ENCODE measurements around the gene GLE1. TPM values are rescaled to one million over a fixed set of nuclear protein-coding genes. Genes with fewer than 3 reads are reported as not detected.

GLE1 gene
- total RNA-seq, 1 donor from 2014 or later, result 28.0 TPM

- DNase-seq (ENCODE audit: low read depth, low spot score), result no peak
- no peaks in the 10 kb centered on the region for H3K4me1 Mint-ChIP-seq
- H3K27ac Mint-ChIP-seq (ENCODE audit: unreplicated experiment), result no peak overlapping the region
- no peak for TF ChIP-seq CTCF (conservative IDR thresholded peaks at IDR 0.05)
- peaks cover 28% of the 10 kb centered on the region for H3K36me3 Mint-ChIP-seq (ENCODE audit: low read depth)
- no peaks in the 10 kb centered on the region for H3K27me3 Mint-ChIP-seq (ENCODE audit: low read depth)
- H3K9me3 Mint-ChIP-seq, result no peaks in the 10 kb centered on the region
- no peak overlapping the region for H3K4me3 Mint-ChIP-seq
These were observed 18.3 kb upstream of the GLE1 start for GRCh38 chr9:128486201-128486600.

GRCh38 chr9:128493424-128493823 is 11.1 kb upstream of the GLE1 start:
- no peak overlapping the region for H3K27ac Mint-ChIP-seq (ENCODE audit: unreplicated experiment)
- H3K36me3 Mint-ChIP-seq (ENCODE audit: low read depth), result peaks cover 14% of the 10 kb centered on the region
- DNase-seq (ENCODE audit: low read depth, low spot score), result no peak
- no peak for TF ChIP-seq CTCF (conservative IDR thresholded peaks at IDR 0.05)
- H3K4me3 Mint-ChIP-seq, result no peak overlapping the region
- no peaks in the 10 kb centered on the region for H3K27me3 Mint-ChIP-seq (ENCODE audit: low read depth)
- no peaks in the 10 kb centered on the region for H3K9me3 Mint-ChIP-seq
- H3K4me1 Mint-ChIP-seq, result no peaks in the 10 kb centered on the region

DNA sequence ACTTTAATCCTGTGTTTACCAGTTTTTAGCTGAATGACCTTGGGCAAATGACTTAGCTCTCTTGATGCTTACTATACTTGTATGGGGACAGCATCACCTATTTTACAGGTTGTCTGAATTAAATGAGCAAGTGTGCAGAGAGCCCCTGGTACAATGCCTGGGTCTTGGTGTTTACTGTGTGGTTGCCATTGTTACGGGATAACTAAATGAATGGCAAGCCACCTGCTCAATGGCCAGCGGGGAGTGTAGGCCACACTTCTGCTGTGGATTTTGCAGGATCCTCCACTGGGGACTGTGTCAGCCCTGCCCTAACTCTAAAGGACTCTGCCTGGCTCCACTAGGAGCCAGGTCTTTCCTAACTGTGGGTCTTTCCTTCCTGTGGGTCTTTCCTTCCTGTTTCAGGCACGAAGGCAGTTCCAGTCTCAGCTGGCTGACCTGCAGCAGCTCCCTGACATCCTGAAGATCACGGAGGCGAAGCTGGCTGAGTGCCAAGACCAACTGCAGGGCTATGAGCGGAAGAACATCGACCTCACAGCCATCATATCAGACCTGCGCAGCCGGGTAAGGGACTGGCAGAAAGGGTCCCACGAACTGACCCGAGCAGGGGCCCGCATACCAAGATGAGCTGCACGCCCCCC is 10.3 kb upstream of the GLE1 start:
- Mint-ChIP-seq H3K9me3 (no peaks in the 10 kb centered on the region), H3K36me3 (ENCODE audit: low read depth) (peaks cover 12% of the 10 kb centered on the region), H3K4me1 (no peaks in the 10 kb centered on the region), H3K27ac (ENCODE audit: unreplicated experiment) (no peak overlapping the region), H3K27me3 (ENCODE audit: low read depth) (no peaks in the 10 kb centered on the region), H3K4me3 (no peak overlapping the region)
- no peak for DNase-seq (ENCODE audit: low read depth, low spot score)
- TF ChIP-seq CTCF (conservative IDR thresholded peaks at IDR 0.05), result no peak

- Mint-ChIP-seq H3K4me1 (no peaks in the 10 kb centered on the region), H3K27me3 (ENCODE audit: low read depth) (no peaks in the 10 kb centered on the region), H3K27ac (ENCODE audit: unreplicated experiment) (no peak overlapping the region)
These were observed 9.8 kb upstream of the GLE1 start for GRCh38 chr9:128494746-128495129.

DNA sequence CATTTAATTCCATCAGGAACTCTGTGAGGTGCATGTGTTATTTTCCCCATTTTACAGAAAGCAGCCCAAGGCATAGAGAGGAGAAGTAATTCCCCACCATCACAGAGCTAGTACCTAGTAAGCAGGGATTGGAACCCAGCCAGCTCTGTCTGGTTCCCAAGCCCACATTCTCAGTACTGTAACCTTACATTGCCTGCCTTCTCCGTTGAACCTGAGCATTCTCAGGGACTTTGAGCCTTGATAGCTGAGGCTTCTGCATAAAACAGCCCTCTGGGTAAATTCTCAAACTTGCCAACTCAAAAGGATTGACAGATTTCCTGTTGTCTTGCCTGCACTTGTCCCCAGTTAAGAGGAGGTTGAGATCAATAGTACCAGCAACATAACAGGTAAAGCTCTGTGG is 9.2 kb upstream of the GLE1 start:
- Mint-ChIP-seq H3K36me3 (ENCODE audit: low read depth) (peaks cover 5% of the 10 kb centered on the region), H3K4me3 (no peak overlapping the region), H3K9me3 (no peaks in the 10 kb centered on the region), H3K27ac (ENCODE audit: unreplicated experiment) (no peak overlapping the region), H3K27me3 (ENCODE audit: low read depth) (no peaks in the 10 kb centered on the region), H3K4me1 (no peaks in the 10 kb centered on the region)
- TF ChIP-seq CTCF (conservative IDR thresholded peaks at IDR 0.05), result no peak
- no peak for DNase-seq (ENCODE audit: low read depth, low spot score)

More at GRCh38 chr9:128494746-128495129, 9.8 kb upstream of the GLE1 start:
- H3K4me3 Mint-ChIP-seq, result no peak overlapping the region
- no peak for TF ChIP-seq CTCF (conservative IDR thresholded peaks at IDR 0.05)
- no peaks in the 10 kb centered on the region for H3K9me3 Mint-ChIP-seq
- H3K36me3 Mint-ChIP-seq (ENCODE audit: low read depth), result peaks cover 7% of the 10 kb centered on the region
- no peak for DNase-seq (ENCODE audit: low read depth, low spot score)
